Testis (tissue), 3 donors: ENCODE data around the gene BAX. TPM values are rescaled to one million over a fixed set of nuclear protein-coding genes. Genes with fewer than 3 reads are reported as not detected.
"Not testable (repeated sequence)": the region's sequence is repeated elsewhere in the genome, so short reads cannot be mapped to it uniquely, and the experiment has no call there.

Experiments
- DNase-seq: peaks from one replicate; pipeline ENCODE4 v3.0.0-alpha.2; 2019
- H3K27ac ChIP-seq, 2 donors: fragments of 200-600 bp; sonication (generic); one replicate each; pipeline ENCODE4 v1.5.1; 2019
- H3K27me3 ChIP-seq: fragments of 200-600 bp; sonication (generic); one replicate; pipeline ENCODE4 v1.5.1; 2019
- H3K36me3 ChIP-seq: fragments of 200-600 bp; sonication (generic); one replicate; pipeline ENCODE4 v1.5.1; 2017; ENCODE audit warnings: low read depth; ENCODE audit errors: missing control alignments
- H3K4me1 ChIP-seq: fragments of 200-600 bp; sonication (generic); one replicate; pipeline ENCODE4 v1.5.1; 2019
- H3K4me3 ChIP-seq, 2 donors: fragments of 200-600 bp; sonication (generic); one replicate each; pipeline ENCODE4 v1.5.1; 2017 to 2019
- H3K9me3 ChIP-seq: fragments of 200-600 bp; sonication (generic); one replicate; pipeline ENCODE4 v1.5.1; 2017
- CTCF ChIP-seq, 3 experiments: fragments of 450-650 bp in 2 of 3; fragments of 200-600 bp in 1 of 3; sonication (generic) in 1 of 3; IDR thresholded peaks; one replicate each; pipeline ENCODE4 v1.5.1; 2016 to 2019; ENCODE audit warnings: antibody characterized with exemption in 3 of 3, mild to moderate bottlenecking in 2 of 3, moderate library complexity in 1 of 3
- POLR2A ChIP-seq: fragments of 450-650 bp; IDR thresholded peaks from one replicate; pipeline ENCODE4 v1.6.1; 2017; ENCODE audit warnings: antibody characterized with exemption, mild to moderate bottlenecking, moderate library complexity
- WGBS, 2 donors: methylation state at CpG; one replicate each; pipeline ENCODE4 v1.1.5; 2018; 5-methylcytosine and 5-hydroxymethylcytosine counted together
- intact Hi-C: fragments of 100-400 bp; cut with DNase I; formaldehyde crosslinking; loops from one replicate; pipeline ENCODE4 v1.15.1; 2023; ENCODE audit warnings: low total_unique reads
- polyA plus RNA-seq: library from polyadenylated mRNA; stranded (reverse); fragments of 350-450 nt; fragmentation: Illumina TruSeq; extraction: RNeasy Lipid Tissue Mini Kit (QIAGEN cat#74804); gene quantifications from one replicate; pipeline ENCODE4 v1.2.3, GENCODE V29; 2014; ENCODE audit warnings: low read depth, low replicate concordance; ENCODE audit not compliant: insufficient read depth
- total RNA-seq, 2 donors: library from RNA; depleted of rRNA; stranded (reverse); fragments of >200 nt; gene quantifications; one replicate each; pipeline ENCODE4 v1.2.3, GENCODE V29; 2016

BAX gene
- total and polyA plus RNA-seq, 3 donors from 2014 or later, result 48.7 to 52.1 (median 50.1) TPM

GRCh38 chr19:48925240-48925843 is 29.3 kb upstream of the BAX start:
- H3K36me3 ChIP-seq, result no peaks in the 10 kb centered on the region
- no peaks in the 10 kb centered on the region for H3K4me1 ChIP-seq
- 77 to 90% methylated on average over 6 to 11 of the region's 11 CpGs for WGBS, 2 donors
- H3K27me3 ChIP-seq, result no peaks in the 10 kb centered on the region
- no peak overlapping the region for H3K4me3 ChIP-seq
- TF ChIP-seq CTCF (IDR thresholded peaks at IDR 0.05) (no peak), POLR2A (no peak)
- H3K27ac ChIP-seq, result no peak overlapping the region
- intact Hi-C loops, result no loop called here
- no peaks in the 10 kb centered on the region for H3K9me3 ChIP-seq
- DNase-seq, result no peak

- H3K4me3 ChIP-seq, H3K36me3 ChIP-seq, H3K27me3 ChIP-seq, DNase-seq, H3K4me1 ChIP-seq, intact Hi-C loops, H3K9me3 ChIP-seq, H3K27ac ChIP-seq: not testable (repeated sequence)
- WGBS, 2 donors, result 88 to 93% methylated on average over 8 of the region's 8 CpGs
These were observed 28.8 kb upstream of the BAX start for GRCh38 chr19:48925890-48926289.

- intact Hi-C loops, result no loop called here
- WGBS, 2 donors, result 48 to 50% methylated on average over 10 of the region's 10 CpGs
- H3K4me3 ChIP-seq, result no peak overlapping the region
- DNase-seq, result peak; percentile 55
- TF ChIP-seq POLR2A (no peak), CTCF (IDR thresholded peaks at IDR 0.05) (no peak)
- H3K9me3 ChIP-seq, result no peaks in the 10 kb centered on the region
- no peaks in the 10 kb centered on the region for H3K27me3 ChIP-seq
- no peaks in the 10 kb centered on the region for H3K36me3 ChIP-seq
- H3K4me1 ChIP-seq, result no peaks in the 10 kb centered on the region
- H3K27ac ChIP-seq, result no peak overlapping the region
These were observed 27.8 kb upstream of the BAX start for GRCh38 chr19:48926909-48927308.

- H3K36me3 ChIP-seq, intact Hi-C loops, H3K27ac ChIP-seq, H3K4me1 ChIP-seq, H3K27me3 ChIP-seq, H3K9me3 ChIP-seq, H3K4me3 ChIP-seq, DNase-seq: not testable (repeated sequence)
- 83 to 93% methylated on average over 16 to 17 of the region's 17 CpGs for WGBS, 2 donors
These were observed 27.0 kb upstream of the BAX start for GRCh38 chr19:48927692-48928091.

- Histone ChIP-seq H3K27ac (no peak overlapping the region), H3K4me3 (no peak overlapping the region), H3K9me3 (no peaks in the 10 kb centered on the region), H3K4me1 (no peaks in the 10 kb centered on the region), H3K27me3 (no peaks in the 10 kb centered on the region), H3K36me3 (no peaks in the 10 kb centered on the region)
- WGBS, 2 donors, result 83 to 84% methylated on average over 15 of the region's 15 CpGs
- TF ChIP-seq POLR2A (no peak), CTCF (IDR thresholded peaks at IDR 0.05) (no peak)
- intact Hi-C loops, result no loop called here
- DNase-seq, result no peak
These were observed 26.3 kb upstream of the BAX start for GRCh38 chr19:48928164-48929025.
